ENCODE results near the gene SYNE1.
"Not testable (repeated sequence)": the region's sequence is repeated elsewhere in the genome, so short reads cannot be mapped to it uniquely, and the experiment has no call there.

SYNE1 gene

GRCh38 chr6:152094992-152095592 lies 542.1 kb downstream of the SYNE1 start:
- no peak for DNase-seq (ENCODE audit: low read depth)

- no peak for DNase-seq (ENCODE audit: low read depth)
Measured at GRCh38 chr6:152094276-152094675, 542.9 kb downstream of the SYNE1 start.

DNA sequence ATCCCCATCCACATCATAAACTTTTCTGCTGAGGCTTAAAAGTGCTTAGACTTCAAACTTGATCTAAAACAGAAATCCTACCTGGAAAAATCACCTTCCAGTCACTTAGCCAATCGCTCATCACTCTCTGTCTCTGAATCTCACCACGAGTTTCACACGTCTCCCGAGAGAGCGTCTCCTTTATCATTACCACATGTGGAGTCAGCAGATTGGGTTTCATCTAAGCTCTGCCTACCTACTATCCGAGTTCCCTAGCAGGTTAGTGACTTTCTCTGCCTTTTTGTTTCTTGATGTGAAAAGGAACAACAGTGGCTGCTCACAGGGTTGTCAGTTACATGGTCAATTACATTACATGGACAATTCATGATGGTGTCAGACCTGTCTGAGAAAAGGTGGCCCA lies 543.5 kb downstream of the SYNE1 start:
- DNase-seq (ENCODE audit: low read depth) = no peak

GRCh38 chr6:152091851-152092341 lies 545.3 kb downstream of the SYNE1 start:
- DNase-seq (ENCODE audit: low read depth) = no peak

- DNase-seq (ENCODE audit: low read depth) = no peak
Measured at GRCh38 chr6:152091201-152091600, 546.0 kb downstream of the SYNE1 start.

- no peak for DNase-seq (ENCODE audit: low read depth)
Measured at GRCh38 chr6:152089992-152090391, 547.2 kb downstream of the SYNE1 start.

DNA sequence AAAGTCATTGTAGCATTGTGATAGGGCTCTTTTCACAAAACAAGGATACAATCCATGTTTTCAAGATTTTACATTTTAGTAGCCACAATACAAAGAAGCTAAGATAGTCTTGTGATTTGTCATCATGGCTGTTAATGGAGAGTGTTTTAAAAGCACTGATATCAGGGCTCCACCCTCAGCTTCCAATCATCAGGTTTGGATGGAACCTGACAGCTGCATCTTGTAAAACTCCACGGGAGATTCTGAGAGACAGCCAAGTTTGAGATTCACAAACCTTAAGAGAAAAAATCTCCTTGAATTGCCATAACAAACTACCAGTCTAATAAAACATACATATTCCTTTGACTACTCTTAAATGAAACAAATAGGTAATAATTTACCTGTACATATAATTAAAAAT lies 549.5 kb downstream of the SYNE1 start:
- no peak for DNase-seq (ENCODE audit: low read depth)

GRCh38 chr6:152087096-152087495 lies 550.1 kb downstream of the SYNE1 start:
- no peak for DNase-seq (ENCODE audit: low read depth)

DNA sequence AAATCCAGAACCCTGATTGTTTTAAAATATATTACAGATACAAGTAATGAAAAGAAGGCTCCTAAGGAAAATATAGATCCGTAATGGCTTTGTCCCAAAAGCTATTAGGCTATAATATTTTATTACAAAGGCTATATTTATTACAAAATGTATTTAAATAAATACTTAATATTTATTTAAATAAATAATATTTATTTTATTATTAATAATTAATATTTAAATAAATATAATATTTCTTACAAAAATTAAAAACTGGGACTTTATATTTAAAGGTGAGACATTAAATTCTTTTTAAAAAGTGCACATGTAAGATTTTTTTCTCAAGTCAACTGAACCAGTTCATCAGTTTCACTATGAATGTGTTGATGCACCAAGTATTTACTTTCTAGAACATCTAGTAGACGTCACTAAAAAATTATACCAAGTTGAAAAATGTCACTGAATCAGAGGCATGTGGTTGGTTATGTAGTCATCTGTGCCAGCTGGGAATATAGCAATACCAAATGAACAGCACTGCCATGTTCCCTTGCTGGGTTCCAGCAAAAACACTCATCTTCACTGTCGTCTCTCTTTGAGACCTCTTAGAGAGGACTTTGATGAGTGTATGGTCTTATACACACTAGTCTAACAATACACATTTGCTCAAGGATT lies 550.8 kb downstream of the SYNE1 start:
- no peak for DNase-seq (ENCODE audit: low read depth)

DNA sequence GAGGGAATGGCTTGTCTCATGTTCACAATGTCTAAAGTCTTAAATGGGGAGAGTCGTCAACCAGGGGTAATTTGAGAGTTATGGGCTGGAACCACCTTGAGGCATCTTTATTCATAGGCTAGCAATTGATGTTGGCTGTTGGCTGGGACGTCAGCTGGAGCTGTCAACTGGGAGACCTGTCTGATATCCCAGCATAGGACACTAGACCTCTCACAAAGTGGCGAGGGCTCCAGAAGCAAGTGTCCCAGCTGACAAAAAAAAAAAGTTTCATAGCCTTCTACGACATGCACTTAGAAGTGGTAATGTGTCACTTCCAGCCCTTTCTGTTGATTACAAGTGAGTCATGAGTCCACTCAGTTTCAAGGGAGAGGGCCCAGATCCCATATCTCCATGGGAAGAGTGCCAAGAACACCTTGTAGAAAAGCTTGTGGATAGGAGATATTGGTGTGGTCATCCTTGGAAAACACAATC lies 551.7 kb downstream of the SYNE1 start:
- no peak for DNase-seq (ENCODE audit: low read depth)

- no peak for DNase-seq (ENCODE audit: low read depth)
Measured at GRCh38 chr6:152078804-152079203, 558.4 kb downstream of the SYNE1 start.

DNA sequence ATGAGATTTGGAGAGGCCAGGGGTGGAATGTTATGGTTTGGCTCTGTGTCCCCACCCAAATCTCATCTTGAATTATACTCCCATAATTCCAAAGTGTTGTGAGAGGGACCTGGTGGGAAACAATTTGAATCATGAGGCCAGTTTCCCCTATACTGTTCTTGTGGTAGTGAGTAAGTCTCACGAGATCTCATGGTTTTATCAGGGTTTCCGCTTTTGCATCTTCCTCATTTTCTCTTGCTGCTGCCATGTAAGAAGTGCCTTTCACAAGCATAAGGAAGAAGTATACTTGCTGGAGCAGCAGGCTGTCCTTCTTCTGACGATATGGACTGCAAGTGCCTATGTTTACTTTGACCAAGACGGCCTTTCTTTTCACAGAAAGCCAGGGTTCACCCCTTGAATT lies 559.2 kb downstream of the SYNE1 start:
- DNase-seq (ENCODE audit: low read depth) = no peak

GRCh38 chr6:152076242-152076641 lies 560.9 kb downstream of the SYNE1 start:
- not testable (repeated sequence) for DNase-seq (ENCODE audit: low read depth)

- no peak for DNase-seq (ENCODE audit: low read depth)
Measured at GRCh38 chr6:152071843-152072242, 565.3 kb downstream of the SYNE1 start.

Data from activated T-helper 1 cell treated with Interleukin-2 at 50 U/mL for 16 hours (primary cell).